Uterus (tissue), 4 donors: ENCODE results near the gene PRKAR1B. TPM values are rescaled to one million over a fixed set of nuclear protein-coding genes. Genes with fewer than 3 reads are reported as not detected.

Experiments used
- DNase-seq, 2 donors: peaks; one replicate each; pipeline ENCODE4 v3.0.0-alpha.2; 2019 to 2020
- H3K27ac ChIP-seq, 2 donors: fragments of 200-600 bp; sonication (generic); 1 replicate in 1 of 2; 2 replicates in 1 of 2; pipeline ENCODE4 v1.5.1; 2016 to 2018
- H3K27me3 ChIP-seq, 2 donors: fragments of 200-600 bp; sonication (generic); one replicate each; pipeline ENCODE4 v1.5.1; 2018 to 2019; ENCODE audit warnings: control low read depth in 1 of 2
- H3K36me3 ChIP-seq, 2 donors: fragments of 200-600 bp; sonication (generic); one replicate each; pipeline ENCODE4 v1.5.1; 2019; ENCODE audit warnings: control low read depth in 1 of 2
- H3K4me1 ChIP-seq, 2 donors: fragments of 200-600 bp; sonication (generic); one replicate each; pipeline ENCODE4 v1.5.1; 2018 to 2019; ENCODE audit warnings: control low read depth in 1 of 2
- H3K4me3 ChIP-seq, 2 donors: fragments of 200-600 bp; sonication (generic); 1 replicate in 1 of 2; 2 replicates in 1 of 2; pipeline ENCODE4 v1.5.1; 2018 to 2019; ENCODE audit warnings: mild to moderate bottlenecking in 1 of 2
- H3K9me3 ChIP-seq, 2 donors: fragments of 200-600 bp; sonication (generic); one replicate each; pipeline ENCODE4 v1.5.1; 2019; ENCODE audit warnings: control low read depth in 1 of 2
- CTCF ChIP-seq, 4 experiments: fragments of 200-600 bp in 2 of 4; fragments of 450-650 bp in 2 of 4; sonication (generic) in 2 of 4; IDR thresholded peaks; one replicate each; pipeline ENCODE4 v1.5.1; 2016 to 2019; ENCODE audit warnings: antibody characterized with exemption in 4 of 4, mild to moderate bottlenecking in 2 of 4, moderate library complexity in 1 of 4
- POLR2A ChIP-seq, 2 donors: fragments of 450-650 bp; IDR thresholded peaks; one replicate each; pipeline ENCODE4 v1.6.1; 2016; ENCODE audit warnings: antibody characterized with exemption in 2 of 2, mild to moderate bottlenecking in 1 of 2, moderate library complexity in 1 of 2
- intact Hi-C: fragments of 100-400 bp; cut with DNase I; formaldehyde crosslinking; loops from one replicate; pipeline ENCODE4 v1.15.1; 2023; ENCODE audit warnings: low total_unique reads
- total RNA-seq, 4 donors: library from RNA; depleted of rRNA in 3 of 4; stranded (reverse); fragments of >200 nt in 3 of 4; gene quantifications; one replicate each; pipeline versions ENCODE4 v1.1.0 to v1.2.4, GENCODE V29; 2014 to 2023
- donor health status: DM: yes; HTN: yes; CAD: no.

PRKAR1B gene
- total RNA-seq, 4 donors from 2014 or later = 1.0 to 45.2 (median 28.7) TPM

- H3K27me3 ChIP-seq = no peaks in the 10 kb centered on the region
- peaks cover 0 to 12% of the 10 kb centered on the region in 2 donors for H3K4me1 ChIP-seq
- no peak for DNase-seq
- no peak overlapping the region for H3K4me3 ChIP-seq
- H3K27ac ChIP-seq = peak overlapping the region; percentile 24 to 41
- no peaks in the 10 kb centered on the region for H3K9me3 ChIP-seq
- no peaks in the 10 kb centered on the region for H3K36me3 ChIP-seq
- TF ChIP-seq POLR2A (IDR thresholded peaks at IDR 0.05) (no peak), CTCF (IDR thresholded peaks at IDR 0.05) (no peak)
- intact Hi-C loops = no loop called here
Observed at GRCh38 chr7:608361-608760, 118.7 kb downstream of the PRKAR1B start.

- no peak overlapping the region for H3K4me3 ChIP-seq
- no peak for TF ChIP-seq POLR2A (IDR thresholded peaks at IDR 0.05)
- TF ChIP-seq CTCF (IDR thresholded peaks at IDR 0.05) = no peak
- H3K27ac ChIP-seq = peak overlapping the region; percentile 24 to 41
- no peak for DNase-seq
- H3K36me3 ChIP-seq = no peaks in the 10 kb centered on the region
- peaks cover 0 to 12% of the 10 kb centered on the region in 2 donors for H3K4me1 ChIP-seq
- intact Hi-C loops = no loop called here
- no peaks in the 10 kb centered on the region for H3K27me3 ChIP-seq
- H3K9me3 ChIP-seq = no peaks in the 10 kb centered on the region
Observed at GRCh38 chr7:607938-608337, 119.1 kb downstream of the PRKAR1B start.

- Histone ChIP-seq H3K27me3 (no peaks in the 10 kb centered on the region), H3K9me3 (no peaks in the 10 kb centered on the region), H3K36me3 (no peaks in the 10 kb centered on the region), H3K4me1 (peaks cover 0 to 15% of the 10 kb centered on the region in 2 donors), H3K27ac (peak overlapping the region in 1 of 2 donors; percentile 76), H3K4me3 (no peak overlapping the region)
- no peak for DNase-seq
- intact Hi-C loops = no loop called here
- no peak for TF ChIP-seq POLR2A (IDR thresholded peaks at IDR 0.05)
- TF ChIP-seq CTCF (IDR thresholded peaks at IDR 0.05) = no peak
Observed at GRCh38 chr7:605661-606450, 121.2 kb downstream of the PRKAR1B start.

- TF ChIP-seq POLR2A (IDR thresholded peaks at IDR 0.05) = peak in 1 of 2 donors; percentile 2
- TF ChIP-seq CTCF (IDR thresholded peaks at IDR 0.05) = no peak
- no peaks in the 10 kb centered on the region for H3K9me3 ChIP-seq
- H3K27ac ChIP-seq = peak overlapping the region; percentile 74 to 76
- H3K4me1 ChIP-seq = peaks cover 0 to 6% of the 10 kb centered on the region in 2 donors
- intact Hi-C loops = no loop called here
- H3K27me3 ChIP-seq = no peaks in the 10 kb centered on the region
- H3K4me3 ChIP-seq = no peak overlapping the region
- no peaks in the 10 kb centered on the region for H3K36me3 ChIP-seq
- no peak for DNase-seq
Observed at GRCh38 chr7:604884-605531, 122.1 kb downstream of the PRKAR1B start.
